Medulla oblongata (tissue), 1 donor: ENCODE results near the gene IL17REL.
A peak's percentile ranks its signal among the peaks of the same experiment; 100 is the strongest.

Experiments used
- DNase-seq: peaks from one replicate; pipeline ENCODE4 v3.0.0-alpha.2; 2015; ENCODE audit errors: extremely low spot score

IL17REL gene

DNA sequence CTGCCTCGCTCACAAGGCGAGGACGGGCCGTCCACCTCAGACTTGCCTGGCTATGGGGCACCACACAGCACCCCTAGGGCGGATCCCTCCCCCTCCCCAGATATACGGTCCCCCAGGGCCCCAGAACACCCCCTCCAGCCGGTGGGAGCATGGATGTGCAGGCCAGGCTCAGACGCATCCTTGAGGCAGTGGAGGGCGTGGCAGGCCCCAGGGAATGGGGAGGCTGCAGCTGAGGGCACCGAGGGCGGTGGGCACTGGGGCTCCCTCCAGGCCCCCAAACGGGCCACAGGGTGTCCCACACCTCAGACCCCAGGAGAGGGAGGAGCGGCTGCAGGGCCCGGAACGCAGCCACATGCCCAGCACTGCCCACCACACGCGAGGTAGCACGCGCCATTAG, 33.5 kb upstream of the IL17REL start:
- no peak for DNase-seq

DNA sequence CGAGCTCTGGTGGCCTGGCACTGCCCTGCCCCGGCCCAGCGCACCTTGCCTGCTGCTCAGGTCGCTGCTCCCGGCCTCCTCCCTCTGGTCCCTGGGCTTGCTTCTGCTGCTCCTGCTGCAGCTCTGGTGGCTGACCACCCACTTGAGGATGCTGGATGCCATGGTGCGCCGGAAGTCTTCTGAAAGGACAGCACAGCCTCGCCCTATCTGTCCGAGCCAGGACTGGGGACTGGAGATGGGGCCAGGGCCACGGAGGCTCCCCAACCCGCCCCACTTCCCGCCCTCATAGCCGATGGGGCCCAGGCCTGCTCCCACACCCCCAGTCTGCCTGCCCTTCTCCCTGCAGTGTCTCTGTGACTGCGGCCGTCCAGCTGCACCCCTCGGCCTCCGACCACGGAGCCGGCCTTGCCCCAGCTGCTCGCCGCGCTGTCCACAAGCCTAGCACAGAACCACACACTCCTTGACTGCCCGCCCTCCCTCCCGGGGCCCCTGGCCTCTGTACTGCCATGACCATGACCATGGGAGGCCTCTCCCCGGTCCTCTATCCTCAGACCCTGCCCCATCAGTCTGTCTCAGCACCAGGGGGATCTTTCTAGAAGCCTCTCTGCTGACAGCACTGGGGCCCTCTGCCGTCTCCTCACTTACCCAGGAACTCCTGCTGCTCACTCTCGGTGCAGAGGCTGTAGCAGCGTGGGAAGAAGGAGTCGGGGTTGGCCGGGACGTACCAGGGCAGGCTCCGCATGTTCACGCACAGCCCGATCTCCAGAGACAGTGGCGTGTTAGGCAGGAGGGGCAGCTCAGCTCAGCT, 32.9 kb upstream of the IL17REL start:
- DNase-seq = no peak

DNA sequence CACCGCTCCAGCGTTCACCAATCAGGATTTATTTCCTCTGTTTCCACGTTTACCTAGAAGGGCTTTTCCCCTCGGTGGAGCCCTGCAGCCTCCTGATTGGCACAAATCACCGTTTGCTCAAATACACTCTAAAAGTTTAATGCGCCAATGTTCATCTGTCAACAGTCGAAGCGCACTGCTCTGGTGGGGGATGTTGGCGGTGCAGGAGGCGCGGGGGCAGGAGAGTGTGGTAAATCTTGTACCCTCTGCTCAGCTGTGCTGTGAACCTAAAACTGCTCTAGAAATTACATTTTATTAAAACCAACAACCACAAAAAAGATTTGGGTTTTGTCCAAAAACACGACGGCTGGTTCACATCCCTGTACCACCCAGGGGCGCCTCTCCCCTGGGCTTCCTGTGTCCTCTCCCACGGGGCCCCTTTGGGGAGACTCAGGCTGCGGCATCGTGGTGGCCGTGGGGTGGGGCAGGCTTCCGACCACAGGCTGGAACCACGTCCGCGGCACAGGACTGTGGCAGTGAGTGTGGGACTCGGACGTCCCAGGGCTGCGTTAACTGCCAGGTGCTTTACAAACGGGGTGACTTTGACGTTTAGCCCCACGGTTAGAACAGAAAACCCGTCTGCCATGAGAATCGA, 32.0 kb upstream of the IL17REL start:
- no peak for DNase-seq

DNA sequence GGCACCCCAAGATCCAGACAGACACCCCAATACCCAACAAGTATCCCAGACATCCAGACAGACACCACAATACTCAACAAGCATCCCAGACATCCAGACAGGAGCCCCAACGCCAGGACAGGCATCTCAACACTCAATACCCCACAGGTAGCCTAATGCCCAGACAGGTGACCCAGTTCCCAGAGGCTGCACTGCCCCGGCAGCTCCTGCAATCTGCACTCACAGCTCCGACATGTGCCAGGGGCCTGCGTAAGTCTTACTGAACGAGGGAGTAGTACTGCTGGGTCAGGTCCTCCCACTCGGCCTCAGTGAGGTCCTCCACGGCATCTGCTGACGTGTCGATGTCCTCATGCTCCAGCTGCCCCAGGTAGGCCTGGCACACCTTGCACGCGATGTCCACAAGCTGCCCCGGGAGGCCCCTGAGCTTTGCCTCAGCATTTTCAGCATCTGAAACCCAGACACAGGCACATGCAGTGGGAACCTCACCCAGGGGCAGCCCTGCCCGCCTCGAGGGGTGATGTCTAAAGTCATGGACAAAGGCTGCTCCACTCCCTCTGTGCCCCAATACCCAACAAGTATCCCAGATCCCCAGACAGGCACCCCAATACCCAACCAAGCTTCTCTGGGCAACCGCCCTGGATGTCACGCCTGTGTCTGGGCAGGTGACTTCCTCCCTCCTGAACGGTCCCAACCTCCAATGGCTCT, 28.9 kb upstream of the IL17REL start:
- no peak for DNase-seq

DNA sequence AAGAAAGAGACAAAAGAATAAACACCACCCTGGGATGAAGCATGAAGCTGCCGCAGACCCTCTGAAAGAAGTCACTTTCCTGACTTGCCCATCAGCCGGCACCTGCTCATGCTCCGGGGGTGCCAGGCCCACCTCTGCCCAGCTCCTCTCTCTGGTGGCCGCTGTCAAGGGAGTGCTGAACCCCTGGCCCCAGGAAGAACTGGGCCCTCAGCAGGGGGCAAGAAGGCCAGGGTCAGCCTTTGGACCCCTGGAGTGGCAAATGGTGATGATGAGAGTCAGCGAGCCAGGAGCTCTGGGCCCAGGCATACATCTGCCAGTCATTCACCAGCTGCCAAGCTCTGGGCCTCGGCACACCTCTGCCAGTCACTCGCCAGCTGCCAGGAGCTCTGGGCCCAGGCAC, 28.2 kb upstream of the IL17REL start:
- no peak for DNase-seq

DNA sequence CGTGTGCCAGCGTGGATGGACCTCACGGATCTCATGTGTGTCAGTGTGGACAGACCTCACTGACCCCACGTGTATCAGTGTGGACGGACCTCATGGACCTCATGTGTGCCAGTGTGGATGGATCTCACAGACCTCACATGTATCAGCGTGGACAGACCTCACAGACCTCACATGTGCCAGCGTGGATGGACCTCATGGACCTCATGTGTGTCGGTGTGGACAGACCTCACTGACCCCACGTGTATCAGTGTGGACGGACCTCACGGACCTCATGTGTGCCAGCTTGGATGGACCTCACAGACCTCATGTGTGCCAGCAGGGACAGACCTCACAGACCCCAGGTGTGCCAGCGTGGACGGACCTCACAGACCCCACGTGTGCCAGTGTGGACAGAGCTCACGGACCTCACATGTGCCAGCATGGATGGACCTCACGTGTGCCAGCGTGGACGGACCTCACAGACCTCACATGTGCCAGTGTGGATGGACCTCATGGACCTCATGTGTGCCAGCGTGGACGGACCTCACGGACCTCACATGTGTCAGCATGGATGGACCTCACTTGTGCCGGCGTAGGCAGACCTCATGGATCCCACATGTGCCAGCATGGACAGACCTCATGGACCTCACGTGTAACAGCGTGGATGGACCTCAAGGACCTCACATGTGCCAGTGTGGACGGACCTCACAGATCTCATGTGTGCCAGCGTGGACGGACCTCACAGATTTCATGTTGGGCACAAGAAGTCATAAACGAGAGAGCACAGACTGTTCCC, 27.3 kb upstream of the IL17REL start:
- DNase-seq = no peak

DNA sequence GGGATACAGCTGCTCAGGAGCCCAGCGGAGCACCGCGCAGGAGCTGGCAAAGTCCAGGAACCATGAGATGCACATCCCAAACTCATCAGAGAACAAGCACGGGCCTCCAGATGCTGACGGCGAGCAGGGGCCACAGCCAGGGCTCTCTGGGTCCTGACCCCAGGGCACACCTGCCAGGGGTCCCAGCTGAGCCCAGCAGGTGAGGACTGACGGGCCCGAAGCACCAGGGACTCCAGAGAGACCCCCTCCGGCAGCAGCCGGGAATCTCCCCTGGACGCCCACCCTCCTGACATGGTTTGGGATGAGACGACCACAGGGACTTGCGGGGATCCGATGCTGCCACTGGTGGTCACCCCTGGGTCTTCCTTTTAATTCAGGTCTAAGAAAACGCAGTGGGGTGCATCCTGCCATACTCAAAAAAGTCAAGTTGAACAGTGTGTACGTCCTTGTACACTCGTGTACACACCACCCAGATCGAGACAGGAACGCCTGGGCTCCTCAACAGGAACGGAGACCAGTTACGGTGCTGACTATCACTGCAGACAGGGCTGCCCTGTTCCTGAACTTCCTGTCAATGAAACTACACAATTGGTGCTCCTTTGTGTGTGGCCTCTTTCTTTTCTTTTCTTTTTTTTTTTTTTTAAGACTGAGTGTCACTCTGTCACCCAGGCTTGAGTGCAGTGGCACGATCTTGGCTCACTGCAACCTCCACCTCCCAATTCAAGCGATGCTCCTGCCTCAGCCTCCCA, 23.6 kb upstream of the IL17REL start:
- DNase-seq = no peak

DNA sequence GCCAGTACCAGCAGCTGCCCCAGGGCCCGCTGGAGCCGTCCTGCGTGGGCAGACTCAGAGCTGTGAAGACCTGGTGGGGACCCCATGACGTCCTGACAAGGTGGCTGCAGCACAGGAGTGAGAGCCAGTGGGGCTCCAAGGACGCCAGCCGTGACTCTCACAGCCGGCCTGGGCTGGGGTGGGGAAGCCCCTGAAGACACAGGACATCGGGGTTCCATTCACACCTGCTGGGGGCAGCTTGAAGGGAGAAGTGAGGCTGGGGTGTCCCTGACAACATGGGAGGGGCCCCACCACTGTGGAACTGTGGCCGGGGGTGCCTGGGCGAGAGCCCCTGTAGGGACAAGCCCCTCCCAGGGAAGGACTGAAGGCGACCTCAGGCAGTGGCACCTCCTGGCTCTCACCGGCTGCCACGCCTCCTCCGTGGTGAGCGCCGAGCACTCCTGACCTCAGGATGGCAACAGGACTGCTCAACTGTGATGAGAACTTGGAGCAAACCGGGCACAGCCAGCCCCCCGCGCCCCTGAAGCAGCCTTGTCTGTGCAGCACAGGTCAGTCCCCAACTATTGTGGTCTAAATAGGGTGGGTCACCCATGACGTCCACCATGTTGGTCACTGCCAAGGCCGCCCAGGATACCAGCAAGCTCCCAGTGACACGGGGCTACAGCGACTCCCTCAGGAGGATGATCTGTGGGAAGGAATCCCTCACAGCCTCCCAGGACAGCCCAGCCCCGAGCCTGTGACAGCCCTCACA, 22.7 kb upstream of the IL17REL start:
- no peak for DNase-seq

DNA sequence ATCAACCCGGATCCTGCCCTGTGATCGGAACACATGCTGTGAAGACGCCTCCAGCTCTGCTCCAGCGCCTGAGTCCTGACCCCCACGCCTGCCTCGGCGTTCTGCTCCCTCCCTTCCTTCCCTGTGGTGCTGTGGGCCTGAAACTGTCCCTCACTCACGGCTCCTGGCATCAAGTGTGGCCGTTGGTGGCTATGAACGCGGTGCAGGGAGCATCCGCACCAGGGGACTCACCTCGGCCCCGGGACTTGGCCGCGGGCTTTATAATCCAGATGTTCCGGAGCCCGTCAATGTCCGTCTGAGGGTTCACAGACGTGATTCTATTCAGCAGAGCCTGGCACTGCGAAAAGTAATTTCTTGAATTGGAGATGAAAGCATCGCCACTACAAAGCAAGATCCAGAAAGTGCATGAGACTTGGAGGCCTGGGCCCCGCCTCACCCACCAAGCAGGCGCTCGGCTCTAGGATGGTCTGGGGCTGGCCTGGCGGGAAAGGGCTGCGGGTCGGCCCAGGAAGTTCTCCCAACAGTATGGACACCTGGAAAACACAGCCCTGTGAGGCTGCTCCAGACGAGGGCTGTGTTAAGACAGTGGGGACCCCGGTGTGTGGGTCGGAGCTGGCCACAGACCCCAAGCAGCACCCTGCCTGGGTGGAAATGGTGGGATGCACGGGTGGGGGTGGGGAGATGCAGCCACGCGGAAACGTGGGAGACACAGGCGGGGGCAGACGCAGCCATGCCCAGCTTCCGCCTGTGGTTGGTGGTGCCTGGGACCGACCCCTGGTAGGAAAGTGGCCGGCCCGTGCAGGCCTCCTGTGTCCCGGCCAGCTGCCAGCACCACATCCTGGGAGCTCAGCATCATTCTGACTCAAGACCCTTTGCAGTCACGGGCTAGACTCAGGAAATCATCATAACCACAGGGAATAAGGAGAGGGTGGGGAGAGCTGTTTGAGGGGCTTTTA, 21.8 kb upstream of the IL17REL start:
- no peak for DNase-seq

DNA sequence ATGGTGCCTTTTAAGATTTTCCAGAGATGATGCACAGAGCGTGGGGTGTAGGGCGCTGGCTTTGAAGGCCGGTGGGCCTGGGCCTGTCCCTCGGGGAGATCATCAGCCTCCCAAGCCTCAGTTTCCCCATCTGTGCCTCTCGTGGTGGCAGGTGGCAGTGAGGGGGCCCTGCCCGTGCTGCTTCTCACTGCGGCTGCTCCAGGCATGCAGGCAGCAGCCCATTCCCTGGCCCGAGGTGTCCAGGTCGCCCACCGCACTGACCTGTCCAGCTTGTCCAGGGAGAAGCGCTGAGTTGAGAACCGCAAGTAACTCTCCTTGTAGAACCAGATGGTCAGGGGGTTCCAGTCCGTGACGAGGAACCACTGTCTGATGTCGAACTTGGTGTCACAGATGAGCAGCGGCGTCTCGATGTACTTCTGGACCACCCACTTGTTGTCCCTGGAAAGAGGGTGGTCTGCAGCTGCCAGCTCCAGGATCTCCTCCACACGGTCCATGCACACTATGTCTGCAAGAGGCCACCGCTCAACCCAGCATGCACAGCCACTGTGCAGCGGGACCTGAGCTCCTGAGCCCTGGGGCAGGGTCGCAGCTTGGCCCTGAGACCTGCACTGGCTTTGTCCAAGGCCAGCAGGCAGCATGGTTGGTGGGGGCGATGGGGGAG, 20.5 kb upstream of the IL17REL start:
- no peak for DNase-seq

DNA sequence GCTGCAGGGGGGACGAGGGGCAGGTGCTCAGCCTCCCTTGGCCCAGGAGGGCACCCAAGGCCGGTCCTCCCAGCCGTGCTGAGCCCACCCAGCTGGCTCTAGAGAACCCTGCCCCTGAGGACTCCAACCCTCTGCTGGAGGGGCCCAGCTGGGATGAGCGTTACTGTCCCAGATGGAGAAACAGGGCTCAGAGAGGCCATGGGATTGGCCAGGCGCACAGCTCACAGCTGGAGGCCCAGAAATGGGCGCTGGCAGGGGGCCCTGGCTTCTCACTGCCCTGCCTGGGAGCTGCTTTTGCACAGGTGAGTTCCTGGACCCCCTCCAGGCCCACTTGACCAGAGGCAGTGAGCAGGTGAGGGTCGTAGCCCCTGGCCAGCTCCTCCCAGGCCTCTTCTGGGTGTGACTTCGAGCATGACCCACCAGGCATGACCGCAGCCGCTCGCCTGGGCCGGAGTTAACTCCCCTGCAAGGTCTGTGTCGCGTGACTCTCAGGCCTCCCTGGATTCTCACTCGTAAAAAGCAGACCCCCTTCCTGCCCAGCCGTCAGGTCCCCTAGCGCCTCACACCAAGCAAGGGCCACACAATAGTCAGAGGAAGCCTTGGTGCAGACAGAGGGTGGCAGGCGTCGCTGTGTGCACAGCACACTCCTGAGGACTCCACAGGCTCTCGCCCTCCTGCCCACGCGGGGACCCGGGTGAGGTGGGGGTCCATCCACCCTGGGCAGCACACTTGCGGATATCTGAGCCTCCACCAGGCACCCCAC, 19.7 kb upstream of the IL17REL start:
- DNase-seq = no peak

DNA sequence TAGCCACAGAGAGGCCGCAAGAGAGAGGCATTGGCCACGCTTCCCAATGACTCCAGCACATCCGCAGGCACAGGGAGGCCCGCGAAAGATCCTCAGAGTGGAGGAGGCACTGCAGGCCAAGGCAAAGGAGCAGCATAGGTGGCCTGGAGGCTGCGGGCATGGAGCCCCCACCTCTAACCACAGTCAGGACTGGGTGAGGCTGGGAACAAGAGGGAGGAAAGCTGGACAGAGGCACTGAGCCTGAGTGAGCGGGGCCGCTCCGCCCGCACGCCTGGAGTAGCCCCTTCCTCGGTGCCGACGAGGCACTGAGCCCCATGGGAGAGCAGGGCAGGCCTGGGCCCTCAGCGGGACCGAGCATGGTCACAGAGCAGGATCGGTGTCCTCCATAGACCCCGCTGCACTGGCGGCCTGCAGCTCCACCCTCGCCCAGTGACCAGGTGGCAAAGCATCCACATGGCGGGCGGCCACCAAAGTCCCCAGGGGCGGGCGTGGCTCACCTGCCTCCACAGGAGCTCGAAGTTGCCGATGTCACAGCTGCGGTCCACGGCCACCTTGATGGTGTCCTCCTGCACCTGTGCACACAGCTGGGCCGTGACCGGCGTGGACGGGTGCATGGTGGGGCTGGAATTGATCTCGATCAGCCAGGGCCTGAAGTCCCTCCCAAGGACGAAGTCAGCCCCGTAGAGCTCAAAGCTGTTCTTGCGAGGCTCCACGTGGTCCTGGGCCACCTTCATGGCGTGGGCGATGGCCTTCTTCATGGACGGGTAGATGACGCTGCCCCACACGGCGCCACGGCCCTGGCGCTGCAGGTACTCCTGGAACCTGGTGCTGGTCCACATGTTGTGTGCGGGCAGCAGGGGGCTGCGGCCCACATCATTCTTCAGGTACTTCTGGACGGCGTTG, 18.9 kb upstream of the IL17REL start:
- DNase-seq = no peak

DNA sequence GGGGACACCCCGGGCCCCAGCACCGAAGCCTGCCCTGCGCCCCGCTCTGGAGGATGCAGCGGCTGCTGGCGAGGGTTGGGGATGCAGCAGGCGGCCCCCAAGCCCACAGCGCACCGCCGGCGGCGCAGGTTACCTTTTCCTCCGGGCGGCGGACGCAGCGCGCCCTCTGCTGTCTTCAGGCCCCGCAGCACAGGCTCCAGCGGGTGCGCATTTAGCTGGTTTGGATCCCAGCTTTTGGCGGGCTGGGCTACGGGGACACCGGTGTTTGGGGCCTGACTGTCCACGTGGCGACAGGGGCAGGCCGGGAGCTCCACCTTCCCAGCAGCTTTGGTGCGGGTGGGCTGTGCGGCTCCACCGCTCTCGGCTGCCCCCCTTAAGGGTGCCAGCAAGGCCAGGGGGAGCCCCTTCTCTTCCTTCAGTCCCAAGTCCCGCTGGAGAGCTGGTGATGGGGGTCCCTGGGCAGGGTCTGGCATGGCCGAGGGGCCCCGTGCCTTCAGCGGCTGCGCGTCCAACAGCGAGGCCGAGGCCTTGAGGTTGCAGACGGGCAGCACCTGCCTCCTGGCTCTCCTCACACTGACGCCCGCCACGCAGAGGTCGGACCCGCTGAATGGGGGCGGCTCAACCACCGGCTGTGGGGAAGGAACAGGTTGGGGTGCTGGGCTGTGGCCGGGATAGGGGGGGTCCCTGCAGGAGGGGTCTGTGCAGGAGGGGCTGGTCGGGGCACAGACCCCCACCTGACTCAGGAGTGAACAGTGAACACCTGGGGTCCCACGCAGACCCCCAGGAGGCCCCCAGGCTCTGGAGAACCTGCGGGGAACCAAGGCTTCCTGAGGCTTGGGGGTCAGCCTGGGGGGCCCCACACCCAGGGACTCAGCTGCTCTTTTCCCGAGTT, 18.0 kb upstream of the IL17REL start:
- peak; percentile 60 for DNase-seq

DNA sequence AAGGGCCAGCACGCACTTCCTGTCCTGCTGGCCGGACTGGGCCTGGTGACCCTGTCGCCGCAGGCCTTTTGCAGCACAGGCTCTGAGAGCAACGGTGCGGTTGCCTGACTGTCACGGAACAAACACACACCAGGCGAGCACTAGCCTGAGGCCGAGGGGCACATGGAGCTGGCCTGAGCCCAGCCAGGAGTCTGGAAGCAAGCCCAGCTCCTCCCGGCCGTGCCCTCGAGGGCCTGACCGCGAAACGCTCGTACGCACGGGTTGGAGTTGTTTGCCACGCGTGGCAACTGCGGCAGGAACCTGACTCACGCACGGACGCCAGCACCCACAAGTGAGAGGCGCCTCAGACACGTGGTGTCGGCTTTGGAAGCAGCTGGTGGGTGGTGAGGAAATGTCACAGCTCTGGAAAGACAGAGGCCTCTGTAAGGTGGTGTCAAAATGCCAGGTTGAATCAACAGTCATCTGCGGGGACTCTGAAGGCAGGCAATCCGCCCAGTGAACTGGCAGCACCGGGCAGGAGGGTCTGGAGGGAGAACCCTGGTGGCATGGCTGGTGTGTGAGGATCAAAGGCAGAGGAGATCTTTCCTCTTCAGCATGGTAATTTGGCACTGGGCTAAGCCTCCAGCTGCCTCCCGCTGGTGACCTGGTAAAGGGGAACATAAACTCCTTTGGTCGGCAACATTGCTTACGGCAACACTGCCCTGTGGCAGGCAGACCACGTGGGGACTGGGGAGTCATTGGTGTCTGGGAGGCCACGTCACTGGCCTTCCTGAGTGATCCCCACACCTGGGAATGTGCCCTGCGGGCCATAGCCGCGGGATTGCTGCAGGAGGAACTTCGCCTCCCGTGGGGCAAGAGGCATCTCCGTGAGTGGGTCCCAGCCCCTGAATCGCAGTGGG, 15.3 kb upstream of the IL17REL start:
- DNase-seq = no peak

DNA sequence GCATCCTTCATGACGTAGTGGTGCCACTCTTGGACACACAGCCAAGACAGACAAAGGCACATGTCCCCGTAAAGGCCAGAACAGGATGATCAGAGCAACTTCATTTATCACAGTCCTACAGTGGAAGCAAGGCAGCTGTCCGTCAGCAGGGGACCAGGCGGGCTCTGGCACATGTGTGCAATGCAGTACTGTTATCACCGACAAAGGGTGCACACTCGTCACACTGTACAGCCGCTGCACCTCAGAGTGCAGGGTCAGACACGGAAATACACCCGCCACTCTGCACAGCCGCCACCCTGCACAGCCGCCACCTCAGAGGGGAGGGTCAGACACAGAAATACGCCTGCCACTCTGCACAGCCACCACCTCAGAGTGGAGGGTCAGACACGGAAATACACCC, 13.4 kb upstream of the IL17REL start:
- DNase-seq = no peak
